22Rv1 (cell line): ENCODE results near the gene OR4E2.

Experiments used
- ZFX ChIP-seq: fragments of 450-650 bp; IDR thresholded peaks from 2 replicates; pipeline ENCODE4 v1.6.1; 2017; ENCODE audit warnings: antibody characterized with exemption, borderline replicate concordance
- TF ChIP-seq, protein P1 (sequence below): fragments of 450-650 bp; IDR thresholded peaks from 2 replicates; pipeline ENCODE4 v1.5.1; 2017; ENCODE audit warnings: mild to moderate bottlenecking

DNA sequence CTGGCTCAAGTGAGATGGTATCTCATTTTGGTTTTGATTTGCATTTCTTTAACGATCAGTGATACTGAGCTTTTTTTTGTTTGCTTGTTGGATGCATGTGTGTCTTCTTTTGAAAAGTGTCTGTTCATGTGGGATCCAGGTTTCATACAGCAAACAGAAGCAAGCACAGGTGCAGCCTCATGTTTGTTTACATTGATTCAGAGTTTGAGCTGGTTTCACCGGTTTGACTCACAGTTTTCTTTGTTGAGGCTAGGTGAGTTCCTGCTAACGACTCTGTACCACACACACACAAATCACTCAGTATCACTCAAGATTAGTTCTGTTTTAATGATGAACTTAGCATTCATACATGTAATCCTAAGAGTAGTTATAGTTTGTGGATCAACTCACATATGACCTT, 22.6 kb upstream of the OR4E2 start:
- TF ChIP-seq, protein P1, sequence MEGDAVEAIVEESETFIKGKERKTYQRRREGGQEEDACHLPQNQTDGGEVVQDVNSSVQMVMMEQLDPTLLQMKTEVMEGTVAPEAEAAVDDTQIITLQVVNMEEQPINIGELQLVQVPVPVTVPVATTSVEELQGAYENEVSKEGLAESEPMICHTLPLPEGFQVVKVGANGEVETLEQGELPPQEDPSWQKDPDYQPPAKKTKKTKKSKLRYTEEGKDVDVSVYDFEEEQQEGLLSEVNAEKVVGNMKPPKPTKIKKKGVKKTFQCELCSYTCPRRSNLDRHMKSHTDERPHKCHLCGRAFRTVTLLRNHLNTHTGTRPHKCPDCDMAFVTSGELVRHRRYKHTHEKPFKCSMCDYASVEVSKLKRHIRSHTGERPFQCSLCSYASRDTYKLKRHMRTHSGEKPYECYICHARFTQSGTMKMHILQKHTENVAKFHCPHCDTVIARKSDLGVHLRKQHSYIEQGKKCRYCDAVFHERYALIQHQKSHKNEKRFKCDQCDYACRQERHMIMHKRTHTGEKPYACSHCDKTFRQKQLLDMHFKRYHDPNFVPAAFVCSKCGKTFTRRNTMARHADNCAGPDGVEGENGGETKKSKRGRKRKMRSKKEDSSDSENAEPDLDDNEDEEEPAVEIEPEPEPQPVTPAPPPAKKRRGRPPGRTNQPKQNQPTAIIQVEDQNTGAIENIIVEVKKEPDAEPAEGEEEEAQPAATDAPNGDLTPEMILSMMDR, result no peak
- TF ChIP-seq ZFX, result no peak
